ENCODE results near the gene MSH5. TPM values are rescaled to one million over a fixed set of nuclear protein-coding genes. Genes with fewer than 3 reads are reported as not detected.
A peak's percentile ranks its signal among the peaks of the same experiment; 100 is the strongest.

The MSH5 gene
- total RNA-seq, 1 experiment from 2014 or later, result 38.1 TPM

- BruUV-seq (replicated peaks), result no TSS peak
- ChIA-PET POLR2A (no interaction called here), CTCF (no interaction called here)
- no peaks in the 10 kb centered on the region for H3K27me3 ChIP-seq (ENCODE audit: control insufficient read depth, insufficient read depth, low read length)
- H3K36me3 ChIP-seq (ENCODE audit: control insufficient read depth, insufficient read depth, low read length), result no peaks in the 10 kb centered on the region
- in situ Hi-C loops (cut with HindIII; ENCODE audit: low pct_unique_long_range_greater_than_20kb, low sequenced_read_pairs) (no loop called here), intact Hi-C loops (cut with micrococcal nuclease; ENCODE audit: unreplicated experiment) (no loop called here)
- TF ChIP-seq TCF7L2 (IDR thresholded peaks at IDR 0.05; ENCODE audit: low read depth, low read length), result no peak
- no peak for TF ChIP-seq CTCF (IDR thresholded peaks at IDR 0.05)
- TF ChIP-seq REST (IDR thresholded peaks at IDR 0.05; ENCODE audit: insufficient read depth in 1 of 2, low read depth in 2 of 2, low read length in 1 of 2), result no peak
- no peak; the same call in 1 of the 2 replicates for TF ChIP-seq POLR2AphosphoS5 (IDR thresholded peaks at IDR 0.05; ENCODE audit: low read depth, low read length)
- no peak for TF ChIP-seq SIN3A (IDR thresholded peaks at IDR 0.05; ENCODE audit: borderline replicate concordance, insufficient read depth, low read depth, low read length)
- no peak for DNase-seq (ENCODE audit: low read depth, low spot score)
- H3K4me3 ChIP-seq (ENCODE audit: low read depth in 2 of 2, low read length in 2 of 2), result no peak overlapping the region
- H3K27ac ChIP-seq (ENCODE audit: low read length), result no peak overlapping the region
- ATAC-seq, result no peak
- H3K4me1 ChIP-seq (ENCODE audit: control insufficient read depth, insufficient read depth, low read length), result 0 out of 2 replicates have a peak, but pooled peaks cover 3% of the 10 kb centered on the region
- H3K9me3 ChIP-seq (ENCODE audit: control insufficient read depth, insufficient read depth, low read depth, low read length), result no peaks in the 10 kb centered on the region
Observed at GRCh38 chr6:31750411-31751022, 10.7 kb downstream of the MSH5 start.

GRCh38 chr6:31752739-31753319 is 13.0 kb downstream of the MSH5 start:
- TF ChIP-seq SIN3A (IDR thresholded peaks at IDR 0.05; ENCODE audit: borderline replicate concordance, insufficient read depth, low read depth, low read length) (no peak), POLR2AphosphoS5 (IDR thresholded peaks at IDR 0.05; ENCODE audit: low read depth, low read length) (0 out of 2 replicates have a peak, but pooled peaks have one; percentile 33)
- DNase-seq (ENCODE audit: low read depth, low spot score) (no peak), ATAC-seq (peak; percentile 86)
- in situ Hi-C loops (cut with HindIII; ENCODE audit: low pct_unique_long_range_greater_than_20kb, low sequenced_read_pairs), result no loop called here
- H3K4me1 ChIP-seq (ENCODE audit: control insufficient read depth, insufficient read depth, low read length), result 0 out of 2 replicates have a peak, but pooled peaks cover 3% of the 10 kb centered on the region
- no peaks in the 10 kb centered on the region for H3K9me3 ChIP-seq (ENCODE audit: control insufficient read depth, insufficient read depth, low read depth, low read length)
- no peak overlapping the region for H3K4me3 ChIP-seq (ENCODE audit: low read depth in 2 of 2, low read length in 2 of 2)
- CTCF ChIA-PET, result no interaction called here
- H3K27ac ChIP-seq (ENCODE audit: low read length), result no peak overlapping the region
- POLR2A ChIA-PET, result interaction anchor here (1.8 kb wide), 1 partner anchor 14 kb away, joined by 6 read pairs; no protein-coding TSS in a partner anchor
- no TSS peak for BruUV-seq (replicated peaks)
- intact Hi-C loops (cut with micrococcal nuclease; ENCODE audit: unreplicated experiment), result no loop called here
- no peaks in the 10 kb centered on the region for H3K27me3 ChIP-seq (ENCODE audit: control insufficient read depth, insufficient read depth, low read length)
- no peaks in the 10 kb centered on the region for H3K36me3 ChIP-seq (ENCODE audit: control insufficient read depth, insufficient read depth, low read length)

GRCh38 chr6:31758281-31758680 is 18.5 kb downstream of the MSH5 start:
- TF ChIP-seq SIN3A (IDR thresholded peaks at IDR 0.05; ENCODE audit: borderline replicate concordance, insufficient read depth, low read depth, low read length) (no peak), TCF7L2 (IDR thresholded peaks at IDR 0.05; ENCODE audit: low read depth, low read length) (no peak), POLR2AphosphoS5 (IDR thresholded peaks at IDR 0.05; ENCODE audit: low read depth, low read length) (no peak), CTCF (IDR thresholded peaks at IDR 0.05) (no peak), REST (IDR thresholded peaks at IDR 0.05; ENCODE audit: insufficient read depth in 1 of 2, low read depth in 2 of 2, low read length in 1 of 2) (no peak)
- in situ Hi-C loops (cut with HindIII; ENCODE audit: low pct_unique_long_range_greater_than_20kb, low sequenced_read_pairs), result no loop called here

More at GRCh38 chr6:31758281-31758680, 18.5 kb downstream of the MSH5 start:
- no peaks in the 10 kb centered on the region for H3K9me3 ChIP-seq (ENCODE audit: control insufficient read depth, insufficient read depth, low read depth, low read length)
- no peak for DNase-seq (ENCODE audit: low read depth, low spot score)
- H3K27me3 ChIP-seq (ENCODE audit: control insufficient read depth, insufficient read depth, low read length), result no peaks in the 10 kb centered on the region
- H3K4me1 ChIP-seq (ENCODE audit: control insufficient read depth, insufficient read depth, low read length), result no peaks in the 10 kb centered on the region
- no peak overlapping the region for H3K4me3 ChIP-seq (ENCODE audit: low read depth in 2 of 2, low read length in 2 of 2)
- intact Hi-C loops (cut with micrococcal nuclease; ENCODE audit: unreplicated experiment), result no loop called here
- ChIA-PET POLR2A (interaction anchor here (0.6 to 1.2 kb wide), 2 partner anchors 57 to 58 kb away, joined by 3 to 8 read pairs; partner anchors contain the start of genes HSPA1A and HSPA1L), CTCF (no interaction called here)
- H3K27ac ChIP-seq (ENCODE audit: low read length), result no peak overlapping the region
- H3K36me3 ChIP-seq (ENCODE audit: control insufficient read depth, insufficient read depth, low read length), result no peaks in the 10 kb centered on the region
- ATAC-seq, result no peak
- no TSS peak for BruUV-seq (replicated peaks)

Data from Panc1 (cell line).